H1 (cell line): ENCODE data around the gene NPC1L1. TPM values are rescaled to one million over a fixed set of nuclear protein-coding genes. Genes with fewer than 3 reads are reported as not detected.

Source experiments
- CTCF ChIA-PET: fragments of 300-600 bp; sonication (Branson Sonifier 250); formaldehyde crosslinking; loops from one replicate; lab custom pipeline; 2021; ENCODE audit not compliant: partially characterized antibody; lab: Charles Lee
- POLR2A ChIA-PET: fragments of 300-600 bp; sonication (Branson Sonifier 250); formaldehyde crosslinking; loops from one replicate; lab custom pipeline; 2021; ENCODE audit warnings: inconsistent platforms; ENCODE audit not compliant: partially characterized antibody; lab: Charles Lee
- DNase-seq, 2 experiments: peaks; one replicate each; pipeline versions ENCODE4 v3.0.0 to v3.0.0-alpha.2; 2010 to 2022; ENCODE audit warnings: low spot score in 2 of 2, low read depth in 1 of 2, mixed read lengths in 1 of 2
- FAIRE-seq: peaks from 2 replicates; lab custom pipeline; 2011; peaks lifted over from hg19 to GRCh38; lab: Jason Lieb, UNC
- H2AFZ ChIP-seq: 2 replicates; pipeline ENCODE4 v1.8.1; 2012; ENCODE audit warnings: low read length, inconsistent platforms
- H2AK5ac ChIP-seq: 2 replicates; pipeline ENCODE4 v1.6.1; 2013; ENCODE audit warnings: low read depth, low read length
- H2BK120ac ChIP-seq: replicated peaks from 2 replicates; pipeline ENCODE3; 2013; ENCODE audit warnings: low read depth, low read length, inconsistent platforms
- H2BK12ac ChIP-seq: 2 replicates; pipeline ENCODE4 v1.6.1; 2013; ENCODE audit warnings: low read depth, low read length
- H2BK15ac ChIP-seq: 2 replicates; pipeline ENCODE4 v1.6.1; 2013; ENCODE audit warnings: low read length
- H2BK20ac ChIP-seq: 2 replicates; pipeline ENCODE4 v1.6.1; 2013; ENCODE audit warnings: low read length
- H2BK5ac ChIP-seq: 2 replicates; pipeline ENCODE4 v1.6.1; 2013; ENCODE audit warnings: low read depth, low read length
- H3K14ac ChIP-seq: 2 replicates; pipeline ENCODE4 v1.6.1; 2013; ENCODE audit warnings: inconsistent platforms; ENCODE audit not compliant: insufficient read length
- H3K18ac ChIP-seq: 2 replicates; pipeline ENCODE4 v1.6.1; 2013; ENCODE audit warnings: low read length; ENCODE audit errors: extremely low read depth
- H3K23ac ChIP-seq: 2 replicates; pipeline ENCODE4 v1.6.1; 2013; ENCODE audit warnings: inconsistent platforms; ENCODE audit not compliant: insufficient read length
- H3K23me2 ChIP-seq: 2 replicates; pipeline ENCODE4 v1.6.1; 2013; ENCODE audit warnings: low read depth, low read length
- H3K27ac ChIP-seq: 2 replicates; pipeline ENCODE4 v1.6.1; 2011; ENCODE audit warnings: low read depth, low read length, inconsistent platforms
- H3K27me3 ChIP-seq, 4 experiments: replicated peaks in 1 of 4; 1 replicate in 1 of 4; 2 replicates in 3 of 4; pipeline versions ENCODE4 v1.6.1 to v1.8.1; 2011 to 2013; ENCODE audit warnings: low read length in 3 of 4, mild to moderate bottlenecking in 3 of 4, inconsistent platforms in 2 of 4, mixed read lengths in 2 of 4, moderate library complexity in 1 of 4; ENCODE audit not compliant: control insufficient read depth in 3 of 4, insufficient read depth in 3 of 4; ENCODE audit errors: extremely low read depth in 1 of 4
- H3K36me3 ChIP-seq, 4 experiments: 2 replicates each; pipeline versions ENCODE4 v1.6.1 to v1.8.1; 2011 to 2013; ENCODE audit warnings: mild to moderate bottlenecking in 4 of 4, low read length in 3 of 4, moderate library complexity in 2 of 4, control low read depth in 1 of 4, inconsistent platforms in 1 of 4; ENCODE audit not compliant: insufficient read depth in 4 of 4, control insufficient read depth in 2 of 4
- H3K4ac ChIP-seq: replicated peaks from 2 replicates; pipeline ENCODE3; 2013; ENCODE audit warnings: low read length, low read depth, mixed read lengths, inconsistent platforms; ENCODE audit not compliant: insufficient read length
- H3K4me1 ChIP-seq, 4 experiments: replicated peaks in 1 of 4; 1 replicate in 1 of 4; 2 replicates in 3 of 4; pipeline versions ENCODE4 v1.6.1 to v1.8.1; 2011 to 2013; ENCODE audit warnings: low read length in 3 of 4, inconsistent platforms in 2 of 4, mixed read lengths in 1 of 4; ENCODE audit not compliant: insufficient read depth in 4 of 4, control insufficient read depth in 3 of 4
- H3K4me2 ChIP-seq, 2 experiments: 2 replicates each; pipeline versions ENCODE4 v1.6.1 to v1.8.1; 2011 to 2013; ENCODE audit warnings: low read depth in 2 of 2, low read length in 2 of 2, control low read depth in 1 of 2, inconsistent platforms in 1 of 2, mild to moderate bottlenecking in 1 of 2; ENCODE audit not compliant: insufficient read depth in 1 of 2
- H3K4me3 ChIP-seq, 4 experiments: fragments of 200-600, 300-600 bp in 1 of 4; sonication (generic), shearing (Covaris generic), sonication (Bioruptor Twin) in 1 of 4; 2 replicates each; pipeline versions ENCODE4 v1.5.1 to v1.8.1; 2011 to 2016; ENCODE audit warnings: low read length in 4 of 4, low read depth in 3 of 4, control low read depth in 2 of 4, inconsistent platforms in 2 of 4, mild to moderate bottlenecking in 2 of 4, mixed read lengths in 1 of 4, moderate library complexity in 1 of 4; ENCODE audit not compliant: insufficient read depth in 2 of 4; ENCODE audit errors: extremely low read depth in 1 of 4
- H3K56ac ChIP-seq: replicated peaks from 2 replicates; pipeline ENCODE3; 2013; ENCODE audit warnings: low read depth, mild to moderate bottlenecking, mixed read lengths, low read length, inconsistent platforms; ENCODE audit not compliant: insufficient read length
- H3K79me1 ChIP-seq: 2 replicates; pipeline ENCODE4 v1.6.1; 2013; ENCODE audit warnings: low read depth, low read length, control low read depth
- H3K79me2 ChIP-seq, 2 experiments: 2 replicates each; pipeline versions ENCODE4 v1.6.1 to v1.8.1; 2012 to 2013; ENCODE audit warnings: low read length in 2 of 2, mild to moderate bottlenecking in 2 of 2, inconsistent platforms in 1 of 2; ENCODE audit not compliant: insufficient read depth in 2 of 2, control insufficient read depth in 1 of 2
- H3K9ac ChIP-seq, 4 experiments: replicated peaks in 1 of 4; 1 replicate in 1 of 4; 2 replicates in 3 of 4; pipeline versions ENCODE4 v1.6.1 to v1.8.1; 2011 to 2013; ENCODE audit warnings: low read depth in 3 of 4, low read length in 3 of 4, control low read depth in 2 of 4, mild to moderate bottlenecking in 2 of 4, moderate library complexity in 2 of 4, inconsistent platforms in 1 of 4; ENCODE audit errors: extremely low read depth in 1 of 4
- H3K9me3 ChIP-seq, 2 experiments: 2 replicates each; pipeline versions ENCODE4 v1.6.1 to v1.8.1; 2012 to 2013; ENCODE audit warnings: mild to moderate bottlenecking in 2 of 2, moderate library complexity in 2 of 2, control low read depth in 1 of 2, inconsistent platforms in 1 of 2, low read depth in 1 of 2, low read length in 1 of 2, mixed read lengths in 1 of 2; ENCODE audit not compliant: insufficient read depth in 2 of 2
- H4K20me1 ChIP-seq, 2 experiments: replicated peaks in 1 of 2; 2 replicates each; pipeline versions ENCODE3 to v1.8.1; 2011 to 2013; ENCODE audit warnings: inconsistent platforms in 2 of 2, low read length in 2 of 2, mild to moderate bottlenecking in 1 of 2; ENCODE audit not compliant: insufficient read depth in 2 of 2, control insufficient read depth in 1 of 2
- H4K5ac ChIP-seq: 2 replicates; pipeline ENCODE4 v1.6.1; 2013; ENCODE audit warnings: low read length, low read depth, mixed read lengths, inconsistent platforms; ENCODE audit not compliant: insufficient read length
- H4K8ac ChIP-seq: 2 replicates; pipeline ENCODE4 v1.8.0; 2013; ENCODE audit warnings: mild to moderate bottlenecking, moderate library complexity, low read length, inconsistent platforms; ENCODE audit not compliant: insufficient read depth; ENCODE audit errors: extremely low read depth
- H4K91ac ChIP-seq: replicated peaks from 2 replicates; pipeline ENCODE3; 2013; ENCODE audit warnings: low read length, mixed read lengths, inconsistent platforms; ENCODE audit not compliant: insufficient read length
- CBX5 ChIP-seq: fragments of 300-800, 300-1000 bp; sonication (generic); IDR thresholded peaks from 2 replicates; pipeline ENCODE4 v1.7.1; 2016; ENCODE audit warnings: antibody characterized with exemption, low read length, low read depth
- CBX8 ChIP-seq: fragments of 300-800, 300-1000 bp; sonication (generic); IDR thresholded peaks from 2 replicates; pipeline ENCODE4 v1.7.1; 2016; ENCODE audit warnings: low read depth, low read length, borderline replicate concordance
- CEBPB ChIP-seq: IDR thresholded peaks from 2 replicates; pipeline ENCODE4 v1.6.1; 2012; ENCODE audit warnings: low read depth, low read length
- EP300 ChIP-seq, 2 experiments: IDR thresholded peaks; 1 replicate in 1 of 2; 2 replicates in 1 of 2; pipeline ENCODE4 v1.6.1; 2011 to 2012; ENCODE audit warnings: low read depth in 2 of 2, low read length in 2 of 2, mild to moderate bottlenecking in 2 of 2, borderline replicate concordance in 1 of 2, inconsistent platforms in 1 of 2, moderate library complexity in 1 of 2
- EZH2 ChIP-seq: fragments of 200-600 bp; sonication (generic); IDR thresholded peaks from 2 replicates; pipeline ENCODE4 v1.7.1; 2012; ENCODE audit warnings: low read depth, mild to moderate bottlenecking, moderate library complexity, low read length, inconsistent platforms; ENCODE audit not compliant: severe bottlenecking
- JUN ChIP-seq: IDR thresholded peaks from 2 replicates; pipeline ENCODE4 v1.6.1; 2011; ENCODE audit warnings: low read depth, mild to moderate bottlenecking, improper control_type of control experiment, low read length
- NRF1 ChIP-seq: IDR thresholded peaks from 2 replicates; pipeline ENCODE4 v1.6.1; 2011; ENCODE audit warnings: mild to moderate bottlenecking, low read depth, low read length, improper control_type of control experiment
- PHF8 ChIP-seq: fragments of 200-600 bp; sonication (generic); conservative IDR thresholded peaks from 2 replicates; pipeline ENCODE4 v1.7.1; 2012; ENCODE audit warnings: low read depth, mild to moderate bottlenecking, inconsistent platforms, low read length, moderate library complexity
- POU5F1 ChIP-seq: IDR thresholded peaks from 2 replicates; pipeline ENCODE4 v1.6.1; 2011; ENCODE audit warnings: low read depth, mild to moderate bottlenecking, low read length, moderate library complexity
- RBBP5 ChIP-seq: IDR thresholded peaks from 2 replicates; pipeline ENCODE4 v1.7.1; 2012; ENCODE audit warnings: low read depth, mild to moderate bottlenecking, inconsistent platforms, low read length, moderate library complexity, borderline replicate concordance
- RXRA ChIP-seq: IDR thresholded peaks from 2 replicates; pipeline ENCODE4 v1.6.1; 2011; ENCODE audit warnings: low read depth, mild to moderate bottlenecking, low read length, moderate library complexity; ENCODE audit not compliant: insufficient read depth
- SIRT6 ChIP-seq: IDR thresholded peaks from one replicate; pipeline ENCODE4 v1.7.1; 2012; ENCODE audit warnings: low read length, inconsistent platforms
- SP4 ChIP-seq: IDR thresholded peaks from 2 replicates; pipeline ENCODE4 v1.6.1; 2012; ENCODE audit warnings: low read length, inconsistent platforms
- SUZ12 ChIP-seq: fragments of 200-600 bp; sonication (generic); IDR thresholded peaks from 2 replicates; pipeline ENCODE4 v1.6.1; 2012; ENCODE audit warnings: mild to moderate bottlenecking, inconsistent platforms, low read length, moderate library complexity, mixed read lengths
- WGBS, 2 experiments: shearing (Covaris generic) in 1 of 2; methylation state at CpG; one replicate each; pipeline versions ENCODE4 v1.1.6 to v1.1.7; 2013 to 2015; ENCODE audit warnings: low lambda C conversion rate in 2 of 2, mixed read lengths in 2 of 2, inconsistent platforms in 1 of 2, low coverage in 1 of 2, missing lambda C conversion rate in 1 of 2; ENCODE audit not compliant: insufficient replicate concordance in 2 of 2, insufficient coverage in 1 of 2, insufficient read length in 1 of 2; ENCODE audit errors: extremely low coverage in 1 of 2, missing lambda C conversion rate in 1 of 2; 5-methylcytosine and 5-hydroxymethylcytosine counted together
- polyA plus RNA-seq, 7 experiments: library from polyadenylated mRNA; depleted of rRNA in 3 of 7; stranded (reverse) in 5 of 7; unstranded in 2 of 7; fragments of >200 nt in 5 of 7; fragments of 200-250 nt in 2 of 7; gene quantifications; 1 replicate in 5 of 7; 2 replicates in 1 of 7; 4 replicates in 1 of 7; pipeline versions ENCODE4 v1.2.1 to v1.2.3, GENCODE V29; 2011 to 2013; ENCODE audit warnings: missing spikeins in 2 of 7, mixed read lengths in 2 of 7
- total RNA-seq: library from RNA; stranded (reverse); fragmentation: NEBNext Ultra II Directional; extraction: Animal tissue kit (Norgen Biotek cat#: 25700); gene quantifications from 2 replicates; pipeline ENCODE4 v1.2.1, GENCODE V29; 2021

The NPC1L1 gene
- total and polyA plus RNA-seq, 2 of the 8 experiments (the other 6 are each of a cell fraction or from before 2014, with no cell fraction given), result 0.06 to 0.21 TPM

DNA sequence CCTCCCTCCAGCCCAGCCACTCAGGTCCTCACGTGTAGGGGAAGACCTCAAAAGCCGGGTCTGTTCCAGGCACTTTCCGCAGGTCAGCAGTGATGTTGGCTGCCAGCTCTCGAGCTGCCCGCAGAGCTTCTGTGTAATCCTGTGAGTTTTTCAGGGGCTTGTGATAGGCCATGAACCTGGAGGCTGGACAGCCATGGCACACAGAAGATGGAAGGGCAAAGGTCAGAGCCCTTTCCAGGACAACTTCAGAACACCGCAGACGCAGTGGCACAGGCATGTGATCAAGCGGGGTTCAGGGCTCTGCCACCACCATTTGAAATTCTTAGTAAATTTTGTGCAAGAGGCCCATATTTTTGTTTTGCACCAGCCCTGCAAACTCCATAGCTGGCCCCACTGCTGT is 24.0 kb downstream of the NPC1L1 start:
- Histone ChIP-seq H4K8ac (no peak overlapping the region), H2BK5ac (no peak overlapping the region; the same call in 1 of the 2 replicates), H2BK120ac (no peak overlapping the region), H3K9ac (no peak overlapping the region), H2AK5ac (no peak overlapping the region), H4K91ac (no peak overlapping the region), H3K23me2 (no peaks in the 10 kb centered on the region), H3K56ac (no peak overlapping the region), H3K79me2 (no peaks in the 10 kb centered on the region), H4K20me1 (no peaks in the 10 kb centered on the region), H2BK15ac (no peak overlapping the region), H3K4ac (no peak overlapping the region), H3K23ac (no peak overlapping the region), H3K36me3 (no peaks in the 10 kb centered on the region), H3K27me3 (no peaks in the 10 kb centered on the region), H3K27ac (no peak overlapping the region), H3K14ac (no peak overlapping the region), H3K18ac (no peak overlapping the region), H2BK20ac (no peak overlapping the region), H3K79me1 (no peaks in the 10 kb centered on the region), H2BK12ac (no peak overlapping the region), H2AFZ (no peak overlapping the region), H3K4me3 (no peak overlapping the region), H3K9me3 (no peaks in the 10 kb centered on the region), H3K4me2 (no peak overlapping the region), H4K5ac (no peak overlapping the region), H3K4me1 (no peaks in the 10 kb centered on the region)
- FAIRE-seq (no peak), DNase-seq (no peak)
- POLR2A ChIA-PET, result interaction anchor here (0.9 kb wide), 1 partner anchor 10 kb away, joined by 3 read pairs; no protein-coding TSS in a partner anchor
- CTCF ChIA-PET, result interaction anchor here (1.0 to 1.3 kb wide), 2 partner anchors 17 to 168 kb away, joined by 3 read pairs; no protein-coding TSS in a partner anchor
- WGBS, 2 experiments, result 97% methylated on average over 8 of the region's 8 CpGs; no CpG with 5 or more reads in 1 of the 2 experiments
- no peak for TF ChIP-seq SP4
- TF ChIP-seq POU5F1, result no peak
- no peak for TF ChIP-seq RXRA
- no peak for TF ChIP-seq JUN
- TF ChIP-seq CBX8, result no peak
- no peak for TF ChIP-seq SUZ12
- no peak for TF ChIP-seq EP300 (IDR thresholded peaks at IDR 0.05; ENCODE audit: borderline replicate concordance in 1 of 2, low read depth in 2 of 2, low read length in 2 of 2)
- TF ChIP-seq CEBPB, result no peak
- TF ChIP-seq NRF1, result no peak
- no peak for TF ChIP-seq PHF8
- no peak for TF ChIP-seq RBBP5
- TF ChIP-seq CBX5, result no peak
- TF ChIP-seq EZH2, result no peak
- TF ChIP-seq SIRT6, result no peak
